HEK293 (cell line): Measurements from ENCODE around the gene NGF.

Experiments used
- CTCF ChIP-seq: fragments of 450-650 bp; formaldehyde crosslinking; IDR thresholded peaks from 2 replicates; pipeline ENCODE4 v1.5.1; 2016; ENCODE audit warnings: missing biosample characterization, missing genetic modification characterization
- GFI1B ChIP-seq: fragments of 450-650 bp; formaldehyde crosslinking; IDR thresholded peaks from 2 replicates; pipeline ENCODE4 v1.5.1; 2016; ENCODE audit warnings: missing biosample characterization, missing genetic modification characterization
- HIC1 ChIP-seq: fragments of 450-650 bp; formaldehyde crosslinking; IDR thresholded peaks from 2 replicates; pipeline ENCODE4 v1.5.1; 2016; ENCODE audit warnings: missing biosample characterization, missing genetic modification characterization
- PATZ1 ChIP-seq: fragments of 450-650 bp; formaldehyde crosslinking; IDR thresholded peaks from 2 replicates; pipeline ENCODE4 v1.5.1; 2016; ENCODE audit warnings: missing biosample characterization, missing genetic modification characterization
- SP2 ChIP-seq: fragments of 450-650 bp; formaldehyde crosslinking; IDR thresholded peaks from 2 replicates; pipeline ENCODE4 v1.5.1; 2016; ENCODE audit warnings: missing biosample characterization, missing genetic modification characterization
- ZBTB1 ChIP-seq: fragments of 450-650 bp; formaldehyde crosslinking; IDR thresholded peaks from 2 replicates; pipeline ENCODE4 v1.5.1; 2016; ENCODE audit warnings: missing biosample characterization, missing genetic modification characterization
- ZBTB26 ChIP-seq: fragments of 450-650 bp; formaldehyde crosslinking; optimal IDR thresholded peaks from 2 replicates; pipeline ENCODE3; 2016; ENCODE audit warnings: missing biosample characterization, mild to moderate bottlenecking, missing genetic modification characterization
- ZBTB49 ChIP-seq: fragments of 450-650 bp; formaldehyde crosslinking; IDR thresholded peaks from 2 replicates; pipeline ENCODE4 v1.5.1; 2016; ENCODE audit warnings: missing biosample characterization, missing genetic modification characterization, low read depth
- ZNF211 ChIP-seq: fragments of 450-650 bp; formaldehyde crosslinking; IDR thresholded peaks from 2 replicates; pipeline ENCODE4 v1.5.1; 2016; ENCODE audit warnings: low read depth, missing biosample characterization, missing genetic modification characterization
- ZNF248 ChIP-seq: fragments of 450-650 bp; formaldehyde crosslinking; IDR thresholded peaks from 2 replicates; pipeline ENCODE4 v1.5.1; 2017; ENCODE audit warnings: missing biosample characterization, missing genetic modification characterization
- ZNF513 ChIP-seq: fragments of 450-650 bp; IDR thresholded peaks from 2 replicates; pipeline ENCODE4 v1.5.1; 2018; ENCODE audit warnings: missing biosample characterization, missing genetic modification characterization
- ZNF830 ChIP-seq: fragments of 450-650 bp; IDR thresholded peaks from 2 replicates; pipeline ENCODE4 v1.5.0; 2018; ENCODE audit warnings: missing biosample characterization, missing genetic modification characterization, low read depth, mild to moderate bottlenecking, moderate library complexity
- ZNF843 ChIP-seq: fragments of 450-650 bp; formaldehyde crosslinking; IDR thresholded peaks from 2 replicates; pipeline ENCODE4 v1.5.1; 2016; ENCODE audit warnings: missing biosample characterization, missing genetic modification characterization

- TF ChIP-seq ZNF211 (tag by site-specific recombination) (no peak), ZBTB1 (no peak), PATZ1 (tag by site-specific recombination) (no peak), SP2 (tag by site-specific recombination) (no peak), ZNF248 (tag by site-specific recombination) (no peak), GFI1B (tag by site-specific recombination) (no peak), ZBTB49 (no peak), CTCF (no peak), ZNF843 (tag by site-specific recombination) (no peak), ZBTB26 (no peak), ZNF513 (tag by site-specific recombination) (no peak), ZNF830 (tag by site-specific recombination) (no peak), HIC1 (tag by site-specific recombination) (no peak)
Observed at GRCh38 chr1:115337276-115337632, 795 bp downstream of the NGF start.
